Thyroid gland (tissue), 4 donors: ENCODE measurements around the gene ISX.

Experiments used
- CTCF ChIP-seq, 6 experiments: fragments of 200-600 bp in 3 of 6; fragments of 450-650 bp in 3 of 6; sonication (generic) in 3 of 6; IDR thresholded peaks; one replicate each; pipeline ENCODE4 v1.5.1; 2016 to 2019; ENCODE audit warnings: antibody characterized with exemption in 6 of 6, mild to moderate bottlenecking in 2 of 6, inconsistent platforms in 1 of 6, moderate library complexity in 1 of 6
- POLR2A ChIP-seq, 2 donors: fragments of 450-650 bp; IDR thresholded peaks; one replicate each; pipeline ENCODE4 v1.6.1; 2017; ENCODE audit warnings: antibody characterized with exemption in 2 of 2, mild to moderate bottlenecking in 2 of 2, moderate library complexity in 1 of 2

GRCh38 chr22:35074583-35074982, 8.6 kb downstream of the ISX start:
- TF ChIP-seq POLR2A (IDR thresholded peaks at IDR 0.05): no peak
- TF ChIP-seq CTCF (IDR thresholded peaks at IDR 0.05): no peak
